ENCODE data around the gene PHF14.

The PHF14 gene

GRCh38 chr7:11026452-11027359 lies 53.0 kb downstream of the PHF14 start (continued):
- TF ChIP-seq PATZ1 (CRISPR knock-in tag; IDR thresholded peaks at IDR 0.05; ENCODE audit: borderline replicate concordance) (peak; percentile 42; the same call in 1 of the 2 replicates), CSDC2 (CRISPR knock-in tag; IDR thresholded peaks at IDR 0.05) (no peak)

- no peak for ATAC-seq
- TF ChIP-seq PPARA (CRISPR knock-in tag; IDR thresholded peaks at IDR 0.05; ENCODE audit: borderline replicate concordance) (no peak), CSDC2 (CRISPR knock-in tag; IDR thresholded peaks at IDR 0.05) (no peak), ZC3H10 (CRISPR knock-in tag; IDR thresholded peaks at IDR 0.05) (no peak), ZNF70 (CRISPR knock-in tag; IDR thresholded peaks at IDR 0.05) (no peak), SNAI2 (CRISPR knock-in tag; IDR thresholded peaks at IDR 0.05) (no peak), ZNF565 (CRISPR knock-in tag; conservative IDR thresholded peaks at IDR 0.05; ENCODE audit: low read depth) (no peak), BACH2 (CRISPR knock-in tag; IDR thresholded peaks at IDR 0.05; ENCODE audit: borderline replicate concordance) (no peak)
Observed at GRCh38 chr7:11035661-11036060, 62.0 kb downstream of the PHF14 start.

- TF ChIP-seq PATZ1 (CRISPR knock-in tag; IDR thresholded peaks at IDR 0.05; ENCODE audit: borderline replicate concordance) (no peak), ZNF70 (CRISPR knock-in tag; IDR thresholded peaks at IDR 0.05) (no peak), CREB5 (CRISPR knock-in tag; IDR thresholded peaks at IDR 0.05; ENCODE audit: low read depth) (no peak), RARB (CRISPR knock-in tag; IDR thresholded peaks at IDR 0.05) (no peak), SNAI2 (CRISPR knock-in tag; IDR thresholded peaks at IDR 0.05) (no peak), BACH2 (CRISPR knock-in tag; IDR thresholded peaks at IDR 0.05; ENCODE audit: borderline replicate concordance) (no peak), ZNF8 (CRISPR knock-in tag; IDR thresholded peaks at IDR 0.05) (no peak), CSDC2 (CRISPR knock-in tag; IDR thresholded peaks at IDR 0.05) (no peak), TOX (CRISPR knock-in tag; IDR thresholded peaks at IDR 0.05; ENCODE audit: borderline replicate concordance) (no peak), CSRNP3 (CRISPR knock-in tag; IDR thresholded peaks at IDR 0.05) (no peak), POU6F1 (CRISPR knock-in tag; IDR thresholded peaks at IDR 0.05; ENCODE audit: borderline replicate concordance, low read depth) (no peak), PPARA (CRISPR knock-in tag; IDR thresholded peaks at IDR 0.05; ENCODE audit: borderline replicate concordance) (no peak), ZFP3 (CRISPR knock-in tag; IDR thresholded peaks at IDR 0.05) (no peak), TSHZ2 (CRISPR knock-in tag; IDR thresholded peaks at IDR 0.05) (no peak), ZNF565 (CRISPR knock-in tag; conservative IDR thresholded peaks at IDR 0.05; ENCODE audit: low read depth) (no peak), ISL1 (CRISPR knock-in tag; IDR thresholded peaks at IDR 0.05) (no peak), OSR1 (CRISPR knock-in tag; IDR thresholded peaks at IDR 0.05) (no peak)
- no peak for ATAC-seq
Observed at GRCh38 chr7:11039974-11040373, 66.3 kb downstream of the PHF14 start.
